GM19025 (cell line): ENCODE results near the gene NCAM1.

Experiments
- ATAC-seq: cut with Tn5 transposase; IDR thresholded peaks from one replicate; pipeline ENCODE4 v1.9.1; 2021; ENCODE audit warnings: mild to moderate bottlenecking, low read depth, moderate library complexity; ENCODE audit not compliant: unreplicated experiment

NCAM1 gene

GRCh38 chr11:113192121-113192925, 231.1 kb downstream of the NCAM1 start:
- no peak for ATAC-seq

GRCh38 chr11:113193016-113193415, 231.8 kb downstream of the NCAM1 start:
- no peak for ATAC-seq

- ATAC-seq = no peak
Observed at GRCh38 chr11:113193946-113194345, 232.7 kb downstream of the NCAM1 start.

- ATAC-seq = no peak
Observed at GRCh38 chr11:113195728-113196127, 234.5 kb downstream of the NCAM1 start.

- no peak for ATAC-seq
Observed at GRCh38 chr11:113197446-113197845, 236.2 kb downstream of the NCAM1 start.

- no peak for ATAC-seq
Observed at GRCh38 chr11:113198972-113199661, 237.9 kb downstream of the NCAM1 start.

GRCh38 chr11:113199866-113200265, 238.6 kb downstream of the NCAM1 start:
- no peak for ATAC-seq

- no peak for ATAC-seq
Observed at GRCh38 chr11:113201054-113201818, 240.0 kb downstream of the NCAM1 start.

GRCh38 chr11:113202431-113202830, 241.2 kb downstream of the NCAM1 start:
- ATAC-seq = no peak

- no peak for ATAC-seq
Observed at GRCh38 chr11:113203141-113203753, 242.0 kb downstream of the NCAM1 start.

GRCh38 chr11:113204280-113204679, 243.1 kb downstream of the NCAM1 start:
- no peak for ATAC-seq

- no peak for ATAC-seq
Observed at GRCh38 chr11:113213549-113213948, 252.3 kb downstream of the NCAM1 start.

- ATAC-seq = no peak
Observed at GRCh38 chr11:113222241-113222640, 261.0 kb downstream of the NCAM1 start.

GRCh38 chr11:113234888-113235287, 273.7 kb downstream of the NCAM1 start:
- ATAC-seq = no peak

GRCh38 chr11:113237261-113237660, 276.0 kb downstream of the NCAM1 start:
- no peak for ATAC-seq

- ATAC-seq = no peak
Observed at GRCh38 chr11:113238721-113239120, 277.5 kb downstream of the NCAM1 start.

- no peak for ATAC-seq
Observed at GRCh38 chr11:113240389-113240788, 279.2 kb downstream of the NCAM1 start.

- no peak for ATAC-seq
Observed at GRCh38 chr11:113240790-113241635, 279.8 kb downstream of the NCAM1 start.

- ATAC-seq = no peak
Observed at GRCh38 chr11:113241636-113242054, 280.4 kb downstream of the NCAM1 start.

- no peak for ATAC-seq
Observed at GRCh38 chr11:113242060-113242459, 280.8 kb downstream of the NCAM1 start.
